Uterus (tissue), 2 donors: ENCODE measurements around the gene GNS.

Source experiments
- POLR2A ChIP-seq, 2 donors: fragments of 450-650 bp; IDR thresholded peaks; one replicate each; pipeline ENCODE4 v1.6.1; 2016; ENCODE audit warnings: antibody characterized with exemption in 2 of 2, mild to moderate bottlenecking in 1 of 2, moderate library complexity in 1 of 2
- TF ChIP-seq, protein P1 (sequence below), 4 experiments: fragments of 200-600 bp in 2 of 4; fragments of 450-650 bp in 2 of 4; sonication (generic) in 2 of 4; IDR thresholded peaks; one replicate each; pipeline ENCODE4 v1.5.1; 2016 to 2019; ENCODE audit warnings: antibody characterized with exemption in 4 of 4, mild to moderate bottlenecking in 2 of 4, moderate library complexity in 1 of 4

DNA sequence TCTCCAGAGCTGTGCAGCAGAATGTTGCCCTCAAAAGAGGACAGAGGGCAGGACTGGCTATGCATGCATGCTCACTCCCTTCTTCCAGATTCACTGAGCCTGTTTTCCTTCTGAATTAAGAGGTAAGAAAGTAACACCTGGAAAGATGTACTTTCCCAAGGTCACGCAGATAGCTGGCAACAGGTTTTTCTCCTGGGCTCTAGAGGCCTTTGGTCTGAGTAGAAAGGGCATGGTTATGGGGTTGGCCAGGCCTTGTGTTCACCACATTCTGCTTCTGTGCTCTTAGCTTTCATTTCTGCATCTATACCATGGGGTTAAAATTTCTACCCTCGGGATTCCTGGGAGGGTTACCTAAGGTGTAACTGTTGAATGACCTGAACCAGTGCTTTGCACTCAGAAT, 91.4 kb downstream of the GNS start:
- no peak for TF ChIP-seq POLR2A (IDR thresholded peaks at IDR 0.05)
- TF ChIP-seq, protein P1, sequence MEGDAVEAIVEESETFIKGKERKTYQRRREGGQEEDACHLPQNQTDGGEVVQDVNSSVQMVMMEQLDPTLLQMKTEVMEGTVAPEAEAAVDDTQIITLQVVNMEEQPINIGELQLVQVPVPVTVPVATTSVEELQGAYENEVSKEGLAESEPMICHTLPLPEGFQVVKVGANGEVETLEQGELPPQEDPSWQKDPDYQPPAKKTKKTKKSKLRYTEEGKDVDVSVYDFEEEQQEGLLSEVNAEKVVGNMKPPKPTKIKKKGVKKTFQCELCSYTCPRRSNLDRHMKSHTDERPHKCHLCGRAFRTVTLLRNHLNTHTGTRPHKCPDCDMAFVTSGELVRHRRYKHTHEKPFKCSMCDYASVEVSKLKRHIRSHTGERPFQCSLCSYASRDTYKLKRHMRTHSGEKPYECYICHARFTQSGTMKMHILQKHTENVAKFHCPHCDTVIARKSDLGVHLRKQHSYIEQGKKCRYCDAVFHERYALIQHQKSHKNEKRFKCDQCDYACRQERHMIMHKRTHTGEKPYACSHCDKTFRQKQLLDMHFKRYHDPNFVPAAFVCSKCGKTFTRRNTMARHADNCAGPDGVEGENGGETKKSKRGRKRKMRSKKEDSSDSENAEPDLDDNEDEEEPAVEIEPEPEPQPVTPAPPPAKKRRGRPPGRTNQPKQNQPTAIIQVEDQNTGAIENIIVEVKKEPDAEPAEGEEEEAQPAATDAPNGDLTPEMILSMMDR (IDR thresholded peaks at IDR 0.05) = no peak
